SK-N-SH (cell line): ENCODE measurements around the gene GALNT12. TPM values are rescaled to one million over a fixed set of nuclear protein-coding genes. Genes with fewer than 3 reads are reported as not detected.

Experiments used
- CTCF ChIA-PET: fragments of 300-600, 350-600 bp; formaldehyde crosslinking; extraction: SDS; loops from one replicate; lab custom pipeline; 2021; lab: Yijun Ruan, JAX
- POLR2A ChIA-PET: fragments of 350-600 bp; sonication (Branson Sonifier 250); formaldehyde crosslinking; extraction: SDS; loops from one replicate; lab custom pipeline; 2020; ENCODE audit warnings: antibody characterized with exemption, inconsistent platforms; lab: Yijun Ruan, JAX
- DNase-seq: peaks from one replicate; pipeline ENCODE4 v3.0.0; 2012
- H2AFZ ChIP-seq: fragments of 200-600 bp; sonication (generic); 2 replicates; pipeline ENCODE4 v1.8.1; 2016; ENCODE audit warnings: antibody characterized with exemption, mild to moderate bottlenecking, low read depth
- H3F3A ChIP-seq: fragments of 200-600 bp; sonication (generic); replicated peaks from 2 replicates; pipeline ENCODE3; 2016; ENCODE audit warnings: antibody characterized with exemption, mild to moderate bottlenecking; ENCODE audit not compliant: insufficient read depth
- H3K27ac ChIP-seq, 2 experiments: fragments of 200-500 bp in 1 of 2; fragments of 200-600 bp in 1 of 2; sonication (Bioruptor generic) in 1 of 2; sonication (generic), shearing (Covaris generic) in 1 of 2; 2 replicates each; pipeline versions ENCODE4 v1.5.1 to v1.6.1; 2014 to 2016; ENCODE audit warnings: low read depth in 2 of 2, inconsistent platforms in 1 of 2, low read length in 1 of 2, mild to moderate bottlenecking in 1 of 2, mixed read lengths in 1 of 2
- H3K27me3 ChIP-seq: fragments of 200-600 bp; sonication (generic), shearing (Covaris generic); 2 replicates; pipeline ENCODE4 v1.6.1; 2016; ENCODE audit warnings: mixed run types; ENCODE audit not compliant: insufficient read depth
- H3K36me3 ChIP-seq, 2 experiments: fragments of 200-500 bp in 1 of 2; fragments of 200-600 bp in 1 of 2; sonication (Bioruptor generic) in 1 of 2; sonication (generic) in 1 of 2; replicated peaks in 1 of 2; 2 replicates each; pipeline versions ENCODE3 to v1.5.1; 2014 to 2016; ENCODE audit warnings: low read length in 1 of 2, mild to moderate bottlenecking in 1 of 2; ENCODE audit not compliant: insufficient read depth in 2 of 2, control insufficient read depth in 1 of 2
- H3K4me1 ChIP-seq, 2 experiments: fragments of 200-500 bp in 1 of 2; fragments of 200-600 bp in 1 of 2; sonication (Bioruptor generic) in 1 of 2; sonication (generic), shearing (Covaris generic) in 1 of 2; 2 replicates each; pipeline versions ENCODE4 v1.5.1 to v1.6.1; 2014 to 2016; ENCODE audit warnings: low read depth in 1 of 2, low read length in 1 of 2, mixed run types in 1 of 2; ENCODE audit not compliant: insufficient read depth in 2 of 2, control insufficient read depth in 1 of 2
- H3K4me2 ChIP-seq: fragments of 200-600 bp; sonication (generic), shearing (Covaris generic); 2 replicates; pipeline ENCODE4 v1.6.1; 2017; ENCODE audit warnings: mixed run types
- H3K4me3 ChIP-seq, 2 experiments: fragments of 200-500 bp in 1 of 2; fragments of 200-600 bp in 1 of 2; sonication (Bioruptor generic) in 1 of 2; sonication (generic), shearing (Covaris generic) in 1 of 2; 2 replicates each; pipeline versions ENCODE4 v1.5.1 to v1.8.1; 2014 to 2016; ENCODE audit warnings: low read depth in 2 of 2, inconsistent platforms in 1 of 2, low read length in 1 of 2, mild to moderate bottlenecking in 1 of 2, mixed read lengths in 1 of 2, moderate library complexity in 1 of 2
- H3K79me2 ChIP-seq: fragments of 200-600 bp; sonication (generic); 2 replicates; pipeline ENCODE4 v1.8.1; 2017; ENCODE audit warnings: mild to moderate bottlenecking; ENCODE audit not compliant: insufficient read depth
- H3K9ac ChIP-seq: fragments of 200-600 bp; sonication (generic); 2 replicates; pipeline ENCODE4 v1.6.1; 2017; ENCODE audit warnings: mixed run types
- H3K9me2 ChIP-seq: fragments of 200-600 bp; sonication (generic); 2 replicates; pipeline ENCODE4 v1.6.1; 2017; ENCODE audit warnings: mixed run types
- H3K9me3 ChIP-seq: fragments of 200-600 bp; sonication (generic); 2 replicates; pipeline ENCODE4 v1.6.1; 2017; ENCODE audit warnings: mixed run types, mild to moderate bottlenecking, moderate library complexity
- H4K20me1 ChIP-seq: fragments of 200-600 bp; sonication (generic); 2 replicates; pipeline ENCODE4 v1.6.1; 2017; ENCODE audit warnings: mild to moderate bottlenecking, mixed run types; ENCODE audit not compliant: insufficient read depth
- EP300 ChIP-seq, 2 experiments: IDR thresholded peaks; 2 replicates each; pipeline versions ENCODE4 v1.4.0 to v1.6.1; 2012; ENCODE audit warnings: borderline replicate concordance in 1 of 2, low read depth in 1 of 2, low read length in 1 of 2
- EZH2phosphoT487 ChIP-seq: fragments of 200-600 bp; sonication (generic); IDR thresholded peaks from 2 replicates; pipeline ENCODE4 v1.6.1; 2017; ENCODE audit warnings: low read depth, mixed run types, mild to moderate bottlenecking, antibody characterized with exemption, moderate library complexity, borderline replicate concordance
- FOXM1 ChIP-seq: IDR thresholded peaks from 2 replicates; pipeline ENCODE4 v1.4.0; 2012; ENCODE audit warnings: low read depth, mild to moderate bottlenecking
- GATA2 ChIP-seq: sonication (generic); formaldehyde crosslinking; IDR thresholded peaks from 2 replicates; pipeline ENCODE4 v1.5.0; 2020; ENCODE audit warnings: mild to moderate bottlenecking, missing genetic modification reagents
- JUND ChIP-seq: IDR thresholded peaks from 2 replicates; pipeline ENCODE4 v1.4.0; 2012
- MXI1 ChIP-seq: IDR thresholded peaks from 2 replicates; pipeline ENCODE4 v1.6.1; 2012; ENCODE audit warnings: mild to moderate bottlenecking, low read depth, low read length, improper control_type of control experiment
- NFIC ChIP-seq: IDR thresholded peaks from 2 replicates; pipeline ENCODE4 v1.4.0; 2012; ENCODE audit warnings: borderline replicate concordance
- PBX3 ChIP-seq: IDR thresholded peaks from 2 replicates; pipeline ENCODE4; 2012
- RAD21 ChIP-seq: IDR thresholded peaks from 2 replicates; pipeline ENCODE4 v1.6.1; 2012; ENCODE audit warnings: mild to moderate bottlenecking, low read length
- RFX5 ChIP-seq: IDR thresholded peaks from 2 replicates; pipeline ENCODE4 v1.6.1; 2012; ENCODE audit warnings: mild to moderate bottlenecking, improper control_type of control experiment, low read length
- RXRA ChIP-seq: IDR thresholded peaks from 2 replicates; pipeline ENCODE4 v1.4.0; 2012; ENCODE audit warnings: low read depth, mild to moderate bottlenecking, borderline replicate concordance
- TCF12 ChIP-seq: IDR thresholded peaks from 2 replicates; pipeline ENCODE4 v1.4.0; 2012
- TEAD4 ChIP-seq: IDR thresholded peaks from 2 replicates; pipeline ENCODE4 v1.4.0; 2012; ENCODE audit warnings: mild to moderate bottlenecking, borderline replicate concordance; ENCODE audit not compliant: insufficient read depth
- WGBS: methylation state at CpG from one replicate; pipeline ENCODE4 v1.1.6; 2017; ENCODE audit warnings: low lambda C conversion rate; 5-methylcytosine and 5-hydroxymethylcytosine counted together
- polyA plus RNA-seq, 3 experiments: library from polyadenylated mRNA; depleted of rRNA; stranded (reverse); fragments of >200 nt; gene quantifications; 2 replicates each; pipeline ENCODE4 v1.2.3, GENCODE V29; 2012
- TF ChIP-seq, protein P1 (sequence below): fragments of 200-600 bp; sonication (generic); IDR thresholded peaks from 2 replicates; pipeline ENCODE4 v1.6.1; 2017; ENCODE audit warnings: antibody characterized with exemption, mild to moderate bottlenecking, moderate library complexity
- TF ChIP-seq, protein P2 (sequence below): IDR thresholded peaks from 2 replicates; pipeline ENCODE4 v1.6.1; 2012; ENCODE audit warnings: mild to moderate bottlenecking, low read depth, low read length, moderate library complexity

Gene GALNT12
- polyA plus RNA-seq, 1 of the 3 experiments (the other 2 are of a cell fraction) = 7.4 TPM

DNA sequence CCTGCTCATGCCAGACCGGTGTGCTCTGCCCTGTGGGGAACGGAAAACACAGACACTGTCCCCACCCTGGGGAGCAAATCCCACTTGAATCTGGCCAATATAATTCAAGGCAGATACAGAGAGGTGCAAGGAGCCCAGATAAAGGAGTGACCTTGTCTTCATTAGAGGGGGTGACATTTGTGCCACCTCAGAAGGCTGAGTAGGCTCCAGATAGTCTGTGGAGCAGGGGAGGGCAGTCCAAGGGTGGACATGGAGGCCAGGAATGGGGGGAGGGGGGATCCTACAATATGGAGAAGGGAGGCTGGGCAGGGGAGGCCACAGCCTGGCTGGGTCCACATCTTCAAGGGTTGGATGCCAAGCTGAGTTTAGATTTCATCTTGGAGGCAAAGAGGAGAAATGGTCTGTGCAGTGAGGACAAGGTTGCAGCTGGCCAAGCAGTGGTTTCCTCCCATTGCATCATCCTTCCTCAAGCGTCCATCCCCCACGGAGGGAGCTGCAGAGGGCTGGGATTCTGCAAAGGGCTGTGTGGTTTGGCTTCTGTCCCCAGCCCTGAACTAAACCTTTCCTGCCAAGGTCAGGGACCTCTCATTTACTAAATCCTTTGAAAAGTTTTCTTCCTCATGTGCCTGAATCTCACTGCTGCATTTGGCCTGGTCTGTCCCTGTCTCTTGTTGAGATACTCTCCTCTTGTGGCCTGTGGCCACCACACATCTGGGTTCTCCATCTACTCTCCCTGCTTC lies 60.1 kb downstream of the GALNT12 start:
- TF ChIP-seq NFIC (peak; percentile 88), JUND (peak; percentile 12; the same call in 1 of the 2 replicates), RXRA (peak; percentile 40; the same call in 1 of the 2 replicates), GATA2 (no peak), EP300 (IDR thresholded peaks at IDR 0.05; ENCODE audit: borderline replicate concordance in 1 of 2, low read depth in 1 of 2, low read length in 1 of 2) (peak in 1 of 2 experiments; percentile 62; a peak in 1 of 4 replicates), PBX3 (0 out of 2 replicates have a peak, but pooled peaks have one; percentile 38), TCF12 (peak; percentile 83)
- TF ChIP-seq, protein P1, sequence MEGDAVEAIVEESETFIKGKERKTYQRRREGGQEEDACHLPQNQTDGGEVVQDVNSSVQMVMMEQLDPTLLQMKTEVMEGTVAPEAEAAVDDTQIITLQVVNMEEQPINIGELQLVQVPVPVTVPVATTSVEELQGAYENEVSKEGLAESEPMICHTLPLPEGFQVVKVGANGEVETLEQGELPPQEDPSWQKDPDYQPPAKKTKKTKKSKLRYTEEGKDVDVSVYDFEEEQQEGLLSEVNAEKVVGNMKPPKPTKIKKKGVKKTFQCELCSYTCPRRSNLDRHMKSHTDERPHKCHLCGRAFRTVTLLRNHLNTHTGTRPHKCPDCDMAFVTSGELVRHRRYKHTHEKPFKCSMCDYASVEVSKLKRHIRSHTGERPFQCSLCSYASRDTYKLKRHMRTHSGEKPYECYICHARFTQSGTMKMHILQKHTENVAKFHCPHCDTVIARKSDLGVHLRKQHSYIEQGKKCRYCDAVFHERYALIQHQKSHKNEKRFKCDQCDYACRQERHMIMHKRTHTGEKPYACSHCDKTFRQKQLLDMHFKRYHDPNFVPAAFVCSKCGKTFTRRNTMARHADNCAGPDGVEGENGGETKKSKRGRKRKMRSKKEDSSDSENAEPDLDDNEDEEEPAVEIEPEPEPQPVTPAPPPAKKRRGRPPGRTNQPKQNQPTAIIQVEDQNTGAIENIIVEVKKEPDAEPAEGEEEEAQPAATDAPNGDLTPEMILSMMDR = no peak
- Histone ChIP-seq H3K36me3 (no peaks in the 10 kb centered on the region), H3K4me1 (0 out of 4 replicates have a peak, but pooled peaks cover 0 to 10% of the 10 kb centered on the region in 2 experiments), H3K4me3 (no peak overlapping the region), H3K9me2 (no peaks in the 10 kb centered on the region), H3K9ac (no peak overlapping the region), H3K9me3 (no peaks in the 10 kb centered on the region), H3K4me2 (peak overlapping the region; percentile 22; the same call in 1 of the 2 replicates), H3K27me3 (no peaks in the 10 kb centered on the region), H4K20me1 (no peaks in the 10 kb centered on the region), H3K27ac (peak overlapping the region in 1 of 2 experiments; percentile 63; a peak in 1 of 4 replicates), H3K79me2 (no peaks in the 10 kb centered on the region), H3F3A (no peaks in the 10 kb centered on the region), H2AFZ (no peak overlapping the region)
- CTCF ChIA-PET = interaction anchor here (1.2 to 1.7 kb wide), 3 partner anchors 19 to 273 kb away, joined by 3 to 8 read pairs (median 5); no protein-coding TSS in a partner anchor
- DNase-seq = no peak
- 37% methylated on average over 3 of the region's 4 CpGs for WGBS
- POLR2A ChIA-PET = no interaction called here

DNA sequence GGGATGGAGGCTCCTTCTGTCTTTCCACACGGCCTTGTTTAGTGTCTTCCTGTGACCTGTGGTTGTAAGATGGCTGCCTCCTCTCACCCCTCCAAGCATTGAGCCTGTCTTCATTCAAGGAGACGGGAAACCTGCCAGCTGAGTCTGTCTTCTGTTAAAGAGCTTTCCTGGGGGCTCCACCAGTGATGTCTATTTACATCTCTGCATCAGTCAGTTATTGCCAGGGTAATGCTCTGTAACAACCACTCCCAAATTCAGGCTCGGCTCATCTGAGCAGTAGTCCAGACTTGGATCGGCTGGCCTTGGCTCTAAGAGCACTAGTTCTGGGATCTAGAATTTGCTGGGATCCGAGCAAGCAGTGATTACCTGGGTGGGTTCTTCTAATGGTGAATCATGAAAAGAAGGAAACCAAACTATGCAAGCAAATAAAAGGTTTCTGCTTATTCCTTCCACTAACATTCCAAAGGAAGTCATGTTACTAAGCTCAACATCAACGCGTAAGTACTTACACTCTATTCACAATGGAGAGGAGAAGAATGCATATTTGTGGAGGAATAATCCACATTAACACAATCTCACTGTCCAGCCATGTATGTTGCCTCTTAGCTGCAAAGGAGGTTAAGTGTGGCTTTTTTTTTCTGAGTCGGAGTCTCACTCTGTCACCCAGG lies 61.7 kb downstream of the GALNT12 start:
- ChIA-PET CTCF (no interaction called here), POLR2A (no interaction called here)
- no peak for DNase-seq
- Histone ChIP-seq H2AFZ (no peak overlapping the region), H3K4me1 (0 out of 4 replicates have a peak, but pooled peaks cover 0 to 10% of the 10 kb centered on the region in 2 experiments), H3F3A (no peaks in the 10 kb centered on the region), H3K9me2 (no peaks in the 10 kb centered on the region), H3K4me3 (no peak overlapping the region), H3K79me2 (no peaks in the 10 kb centered on the region), H3K27ac (no peak overlapping the region), H3K9me3 (no peaks in the 10 kb centered on the region), H3K27me3 (no peaks in the 10 kb centered on the region), H3K4me2 (no peak overlapping the region), H3K9ac (no peak overlapping the region), H3K36me3 (no peaks in the 10 kb centered on the region), H4K20me1 (no peaks in the 10 kb centered on the region)
- TF ChIP-seq RAD21 (no peak), EZH2phosphoT487 (no peak), TEAD4 (no peak), EP300 (IDR thresholded peaks at IDR 0.05; ENCODE audit: borderline replicate concordance in 1 of 2, low read depth in 1 of 2, low read length in 1 of 2) (no peak), RXRA (no peak), FOXM1 (no peak), MXI1 (no peak), NFIC (no peak), RFX5 (no peak)
- TF ChIP-seq, protein P2, sequence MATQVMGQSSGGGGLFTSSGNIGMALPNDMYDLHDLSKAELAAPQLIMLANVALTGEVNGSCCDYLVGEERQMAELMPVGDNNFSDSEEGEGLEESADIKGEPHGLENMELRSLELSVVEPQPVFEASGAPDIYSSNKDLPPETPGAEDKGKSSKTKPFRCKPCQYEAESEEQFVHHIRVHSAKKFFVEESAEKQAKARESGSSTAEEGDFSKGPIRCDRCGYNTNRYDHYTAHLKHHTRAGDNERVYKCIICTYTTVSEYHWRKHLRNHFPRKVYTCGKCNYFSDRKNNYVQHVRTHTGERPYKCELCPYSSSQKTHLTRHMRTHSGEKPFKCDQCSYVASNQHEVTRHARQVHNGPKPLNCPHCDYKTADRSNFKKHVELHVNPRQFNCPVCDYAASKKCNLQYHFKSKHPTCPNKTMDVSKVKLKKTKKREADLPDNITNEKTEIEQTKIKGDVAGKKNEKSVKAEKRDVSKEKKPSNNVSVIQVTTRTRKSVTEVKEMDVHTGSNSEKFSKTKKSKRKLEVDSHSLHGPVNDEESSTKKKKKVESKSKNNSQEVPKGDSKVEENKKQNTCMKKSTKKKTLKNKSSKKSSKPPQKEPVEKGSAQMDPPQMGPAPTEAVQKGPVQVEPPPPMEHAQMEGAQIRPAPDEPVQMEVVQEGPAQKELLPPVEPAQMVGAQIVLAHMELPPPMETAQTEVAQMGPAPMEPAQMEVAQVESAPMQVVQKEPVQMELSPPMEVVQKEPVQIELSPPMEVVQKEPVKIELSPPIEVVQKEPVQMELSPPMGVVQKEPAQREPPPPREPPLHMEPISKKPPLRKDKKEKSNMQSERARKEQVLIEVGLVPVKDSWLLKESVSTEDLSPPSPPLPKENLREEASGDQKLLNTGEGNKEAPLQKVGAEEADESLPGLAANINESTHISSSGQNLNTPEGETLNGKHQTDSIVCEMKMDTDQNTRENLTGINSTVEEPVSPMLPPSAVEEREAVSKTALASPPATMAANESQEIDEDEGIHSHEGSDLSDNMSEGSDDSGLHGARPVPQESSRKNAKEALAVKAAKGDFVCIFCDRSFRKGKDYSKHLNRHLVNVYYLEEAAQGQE = no peak
- 74% methylated on average over 8 of the region's 8 CpGs for WGBS
